ENCODE results near the gene UHRF1. TPM values are rescaled to one million over a fixed set of nuclear protein-coding genes. Genes with fewer than 3 reads are reported as not detected.
"Not testable (repeated sequence)": the region's sequence is repeated elsewhere in the genome, so short reads cannot be mapped to it uniquely, and the experiment has no call there.

UHRF1 gene
- total and polyA plus RNA-seq, 4 donors, result 3.2 to 7.5 (median 4.5) TPM

DNA sequence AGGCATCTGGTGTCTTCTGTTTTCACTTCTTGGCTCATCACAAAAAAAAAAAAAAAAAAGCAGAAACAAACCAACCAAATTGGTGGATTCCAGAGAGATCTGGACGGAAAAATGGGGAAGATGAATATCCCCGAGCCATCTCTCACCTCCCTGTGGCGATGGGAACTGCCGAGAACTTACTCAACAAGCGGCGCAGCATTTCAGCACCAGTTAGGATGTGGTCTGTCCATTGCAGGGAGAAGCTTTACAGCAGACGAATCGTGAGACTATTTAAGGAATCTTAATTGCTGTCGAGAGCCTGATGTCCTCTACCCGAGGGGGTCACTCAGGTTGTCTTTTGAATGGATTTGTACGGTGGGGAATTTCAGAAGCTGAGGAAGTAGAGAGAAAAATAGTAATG is 42.4 kb downstream of the UHRF1 start:
- TF ChIP-seq, protein P1, sequence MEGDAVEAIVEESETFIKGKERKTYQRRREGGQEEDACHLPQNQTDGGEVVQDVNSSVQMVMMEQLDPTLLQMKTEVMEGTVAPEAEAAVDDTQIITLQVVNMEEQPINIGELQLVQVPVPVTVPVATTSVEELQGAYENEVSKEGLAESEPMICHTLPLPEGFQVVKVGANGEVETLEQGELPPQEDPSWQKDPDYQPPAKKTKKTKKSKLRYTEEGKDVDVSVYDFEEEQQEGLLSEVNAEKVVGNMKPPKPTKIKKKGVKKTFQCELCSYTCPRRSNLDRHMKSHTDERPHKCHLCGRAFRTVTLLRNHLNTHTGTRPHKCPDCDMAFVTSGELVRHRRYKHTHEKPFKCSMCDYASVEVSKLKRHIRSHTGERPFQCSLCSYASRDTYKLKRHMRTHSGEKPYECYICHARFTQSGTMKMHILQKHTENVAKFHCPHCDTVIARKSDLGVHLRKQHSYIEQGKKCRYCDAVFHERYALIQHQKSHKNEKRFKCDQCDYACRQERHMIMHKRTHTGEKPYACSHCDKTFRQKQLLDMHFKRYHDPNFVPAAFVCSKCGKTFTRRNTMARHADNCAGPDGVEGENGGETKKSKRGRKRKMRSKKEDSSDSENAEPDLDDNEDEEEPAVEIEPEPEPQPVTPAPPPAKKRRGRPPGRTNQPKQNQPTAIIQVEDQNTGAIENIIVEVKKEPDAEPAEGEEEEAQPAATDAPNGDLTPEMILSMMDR (IDR thresholded peaks at IDR 0.05; ENCODE audit: control extremely low read depth, extremely low read depth), result no peak
- no peak for ATAC-seq (ENCODE audit: insufficient read depth, low FRiP score)
- Histone ChIP-seq H3K4me1 (ENCODE audit: control insufficient read depth in 5 of 5, insufficient read depth in 5 of 5, low read length in 5 of 5) (no peaks in the 10 kb centered on the region), H3K9ac (ENCODE audit: insufficient read depth in 1 of 2, low read length in 2 of 2) (no peak overlapping the region), H3K27ac (ENCODE audit: low read depth in 1 of 2, low read length in 1 of 2) (no peak overlapping the region), H3K27me3 (ENCODE audit: control insufficient read depth in 3 of 3, insufficient read depth in 3 of 3, low read length in 2 of 3) (no peaks in the 10 kb centered on the region), H3K36me3 (ENCODE audit: control insufficient read depth in 4 of 4, insufficient read depth in 4 of 4, low read length in 4 of 4) (peaks cover 0 to 16% (median 1%) of the 10 kb centered on the region in 4 donors), H3K9me3 (ENCODE audit: control insufficient read depth in 4 of 4, insufficient read depth in 3 of 4, low read length in 3 of 4) (no peaks in the 10 kb centered on the region), H3K4me3 (no peak overlapping the region)
- 77 to 88% methylated on average over 11 of the region's 11 CpGs for WGBS, 2 donors
- no peak for DNase-seq

- Histone ChIP-seq H3K4me1 (ENCODE audit: control insufficient read depth in 5 of 5, insufficient read depth in 5 of 5, low read length in 5 of 5) (no peaks in the 10 kb centered on the region), H3K9ac (ENCODE audit: insufficient read depth in 1 of 2, low read length in 2 of 2) (no peak overlapping the region), H3K27me3 (ENCODE audit: control insufficient read depth in 3 of 3, insufficient read depth in 3 of 3, low read length in 2 of 3) (no peaks in the 10 kb centered on the region), H3K4me3 (no peak overlapping the region), H3K36me3 (ENCODE audit: control insufficient read depth in 4 of 4, insufficient read depth in 4 of 4, low read length in 4 of 4) (peaks cover 0 to 16% (median 1%) of the 10 kb centered on the region in 4 donors), H3K9me3 (ENCODE audit: control insufficient read depth in 4 of 4, insufficient read depth in 3 of 4, low read length in 3 of 4) (no peaks in the 10 kb centered on the region), H3K27ac (ENCODE audit: low read depth in 1 of 2, low read length in 1 of 2) (no peak overlapping the region)
- DNase-seq, result no peak
- TF ChIP-seq, protein P1 (IDR thresholded peaks at IDR 0.05; ENCODE audit: control extremely low read depth, extremely low read depth), result no peak
- WGBS, 2 donors, result 93 to 96% methylated on average over 18 of the region's 18 CpGs
- ATAC-seq (ENCODE audit: insufficient read depth, low FRiP score), result no peak
Measured at GRCh38 chr19:4952945-4953344, 43.6 kb downstream of the UHRF1 start.

- H3K4me3 ChIP-seq; H3K9me3 ChIP-seq (ENCODE audit: control insufficient read depth in 4 of 4, insufficient read depth in 3 of 4, low read length in 3 of 4); H3K9ac ChIP-seq (ENCODE audit: insufficient read depth in 1 of 2, low read length in 2 of 2); H3K27ac ChIP-seq (ENCODE audit: low read depth in 1 of 2, low read length in 1 of 2); DNase-seq; H3K4me1 ChIP-seq (ENCODE audit: control insufficient read depth in 5 of 5, insufficient read depth in 5 of 5, low read length in 5 of 5); ATAC-seq (ENCODE audit: insufficient read depth, low FRiP score); H3K27me3 ChIP-seq (ENCODE audit: control insufficient read depth in 3 of 3, insufficient read depth in 3 of 3, low read length in 2 of 3): not testable (repeated sequence)
- peaks cover 0 to 20% (median 1%) of the 10 kb centered on the region in 4 donors for H3K36me3 ChIP-seq (ENCODE audit: control insufficient read depth in 4 of 4, insufficient read depth in 4 of 4, low read length in 4 of 4)
- 87 to 92% methylated on average over 42 to 46 of the region's 46 CpGs for WGBS, 2 donors
Measured at GRCh38 chr19:4954320-4955149, 45.2 kb downstream of the UHRF1 start.

DNA sequence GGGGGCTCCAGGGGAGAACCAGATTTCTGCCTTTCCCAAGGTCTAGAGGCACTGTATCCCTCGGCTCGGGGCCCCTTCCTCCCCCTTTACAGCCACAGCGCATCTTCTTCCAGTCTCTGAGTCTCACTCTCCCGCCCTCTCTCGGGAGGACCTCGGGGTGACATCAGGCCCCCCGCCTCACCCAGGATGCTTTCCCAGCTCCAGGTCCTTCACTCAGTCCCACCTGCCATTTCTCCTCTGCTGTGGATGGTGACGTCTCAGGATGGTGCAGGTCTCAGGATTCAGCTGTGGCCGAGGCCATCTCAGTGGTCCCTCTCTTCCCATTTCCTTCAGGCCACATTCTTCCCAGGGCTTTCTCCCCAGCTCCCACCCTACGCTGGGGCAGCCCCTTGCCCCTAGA is 46.0 kb downstream of the UHRF1 start:
- Histone ChIP-seq H3K27ac (ENCODE audit: low read depth in 1 of 2, low read length in 1 of 2) (no peak overlapping the region), H3K4me1 (ENCODE audit: control insufficient read depth in 5 of 5, insufficient read depth in 5 of 5, low read length in 5 of 5) (peaks cover 0 to 2% (median 0%) of the 10 kb centered on the region in 5 donors), H3K9me3 (ENCODE audit: control insufficient read depth in 4 of 4, insufficient read depth in 3 of 4, low read length in 3 of 4) (no peaks in the 10 kb centered on the region), H3K27me3 (ENCODE audit: control insufficient read depth in 3 of 3, insufficient read depth in 3 of 3, low read length in 2 of 3) (no peaks in the 10 kb centered on the region), H3K36me3 (ENCODE audit: control insufficient read depth in 4 of 4, insufficient read depth in 4 of 4, low read length in 4 of 4) (peaks cover 0 to 20% (median 1%) of the 10 kb centered on the region in 4 donors), H3K4me3 (no peak overlapping the region), H3K9ac (ENCODE audit: insufficient read depth in 1 of 2, low read length in 2 of 2) (no peak overlapping the region)
- ATAC-seq (ENCODE audit: insufficient read depth, low FRiP score) (no peak), DNase-seq (no peak)
- TF ChIP-seq, protein P1 (IDR thresholded peaks at IDR 0.05; ENCODE audit: control extremely low read depth, extremely low read depth), result no peak
- WGBS, 2 donors, result 95 to 96% methylated on average over 10 of the region's 10 CpGs
